NAMALWA (cell line): ENCODE measurements around the gene GFM1.
"Not testable (repeated sequence)": the region's sequence is repeated elsewhere in the genome, so short reads cannot be mapped to it uniquely, and the experiment has no call there.

Source experiments
- DNase-seq: peaks from one replicate; pipeline ENCODE4 v3.0.0-alpha.2; 2015; ENCODE audit warnings: low spot score

The GFM1 gene

GRCh38 chr3:158678687-158679086, 34.4 kb downstream of the GFM1 start:
- DNase-seq = no peak

- DNase-seq = no peak
Observed at GRCh38 chr3:158679547-158680000, 35.2 kb downstream of the GFM1 start.

GRCh38 chr3:158680861-158681260, 36.5 kb downstream of the GFM1 start:
- DNase-seq = no peak

- no peak for DNase-seq
Observed at GRCh38 chr3:158683230-158683962, 39.1 kb downstream of the GFM1 start.

GRCh38 chr3:158685159-158685558, 40.8 kb downstream of the GFM1 start:
- no peak for DNase-seq

GRCh38 chr3:158693866-158694456, 49.6 kb downstream of the GFM1 start:
- not testable (repeated sequence) for DNase-seq

- no peak for DNase-seq
Observed at GRCh38 chr3:158696618-158697017, 52.3 kb downstream of the GFM1 start.

- no peak for DNase-seq
Observed at GRCh38 chr3:158700559-158700958, 56.2 kb downstream of the GFM1 start.

- DNase-seq = no peak
Observed at GRCh38 chr3:158701420-158702065, 57.2 kb downstream of the GFM1 start.

GRCh38 chr3:158702815-158703481, 58.6 kb downstream of the GFM1 start:
- no peak for DNase-seq

- no peak for DNase-seq
Observed at GRCh38 chr3:158703566-158703965, 59.2 kb downstream of the GFM1 start.

GRCh38 chr3:158709666-158710083, 65.3 kb downstream of the GFM1 start:
- no peak for DNase-seq

- no peak for DNase-seq
Observed at GRCh38 chr3:158710601-158711000, 66.3 kb downstream of the GFM1 start.

GRCh38 chr3:158711886-158712285, 67.6 kb downstream of the GFM1 start:
- DNase-seq = no peak

GRCh38 chr3:158712443-158712842, 68.1 kb downstream of the GFM1 start:
- DNase-seq = no peak

- no peak for DNase-seq
Observed at GRCh38 chr3:158713094-158713499, 68.8 kb downstream of the GFM1 start.

- DNase-seq = no peak
Observed at GRCh38 chr3:158717576-158717975, 73.2 kb downstream of the GFM1 start.

- DNase-seq = no peak
Observed at GRCh38 chr3:158718490-158719170, 74.3 kb downstream of the GFM1 start.

GRCh38 chr3:158722108-158722507, 77.8 kb downstream of the GFM1 start:
- no peak for DNase-seq

- no peak for DNase-seq
Observed at GRCh38 chr3:158723991-158724390, 79.7 kb downstream of the GFM1 start.

GRCh38 chr3:158725348-158726011, 81.2 kb downstream of the GFM1 start:
- no peak for DNase-seq
